ENCODE measurements around the gene TEX22. TPM values are rescaled to one million over a fixed set of nuclear protein-coding genes. Genes with fewer than 3 reads are reported as not detected.

The TEX22 gene
- total RNA-seq, 4 donors from 2014 or later, result 1.1 to 3.8 TPM; not detected in 2

- peak overlapping the region; percentile 72 to 81 for H3K27ac ChIP-seq
- no peaks in the 10 kb centered on the region for H3K36me3 ChIP-seq
- peaks cover 7 to 23% of the 10 kb centered on the region in 2 donors for H3K4me1 ChIP-seq
- H3K27me3 ChIP-seq, result no peaks in the 10 kb centered on the region
- TF ChIP-seq POLR2A (IDR thresholded peaks at IDR 0.05) (no peak), CTCF (IDR thresholded peaks at IDR 0.05) (no peak)
- no peak for DNase-seq
- peak overlapping the region; percentile 71 to 87 for H3K4me3 ChIP-seq
- intact Hi-C loops (cut with DNase I; ENCODE audit: low total_unique reads), result no loop called here
- no peaks in the 10 kb centered on the region for H3K9me3 ChIP-seq
Observed at GRCh38 chr14:105420974-105421674, 22.8 kb downstream of the TEX22 start.

- no peaks in the 10 kb centered on the region for H3K36me3 ChIP-seq
- H3K4me1 ChIP-seq, result peaks cover 7 to 23% of the 10 kb centered on the region in 2 donors
- intact Hi-C loops (cut with DNase I; ENCODE audit: low total_unique reads), result no loop called here
- no peaks in the 10 kb centered on the region for H3K27me3 ChIP-seq
- no peaks in the 10 kb centered on the region for H3K9me3 ChIP-seq
- TF ChIP-seq CTCF (IDR thresholded peaks at IDR 0.05), result no peak
- TF ChIP-seq POLR2A (IDR thresholded peaks at IDR 0.05), result no peak
- peak overlapping the region in 1 of 2 donors; percentile 81 for H3K27ac ChIP-seq
- no peak for DNase-seq
- H3K4me3 ChIP-seq, result peak overlapping the region in 1 of 2 donors; percentile 71
Observed at GRCh38 chr14:105421723-105422615, 23.6 kb downstream of the TEX22 start.

- Histone ChIP-seq H3K9me3 (no peaks in the 10 kb centered on the region), H3K4me3 (no peak overlapping the region), H3K27me3 (no peaks in the 10 kb centered on the region), H3K36me3 (no peaks in the 10 kb centered on the region), H3K4me1 (peaks cover 7 to 23% of the 10 kb centered on the region in 2 donors), H3K27ac (no peak overlapping the region)
- intact Hi-C loops (cut with DNase I; ENCODE audit: low total_unique reads), result no loop called here
- TF ChIP-seq POLR2A (IDR thresholded peaks at IDR 0.05) (no peak), CTCF (IDR thresholded peaks at IDR 0.05) (no peak)
- no peak for DNase-seq
Observed at GRCh38 chr14:105422695-105423487, 24.6 kb downstream of the TEX22 start.

- Histone ChIP-seq H3K27ac (no peak overlapping the region), H3K4me3 (no peak overlapping the region), H3K36me3 (no peaks in the 10 kb centered on the region), H3K27me3 (no peaks in the 10 kb centered on the region), H3K9me3 (no peaks in the 10 kb centered on the region), H3K4me1 (peaks cover 6 to 22% of the 10 kb centered on the region in 2 donors)
- no peak for DNase-seq
- intact Hi-C loops (cut with DNase I; ENCODE audit: low total_unique reads), result no loop called here
- TF ChIP-seq CTCF (IDR thresholded peaks at IDR 0.05) (no peak), POLR2A (IDR thresholded peaks at IDR 0.05) (no peak)
Observed at GRCh38 chr14:105423488-105424195, 25.3 kb downstream of the TEX22 start.
